MCF 10A (cell line): ENCODE data around the gene CEP128. TPM values are rescaled to one million over a fixed set of nuclear protein-coding genes. Genes with fewer than 3 reads are reported as not detected.
A peak's percentile ranks its signal among the peaks of the same experiment; 100 is the strongest.
"Not testable (repeated sequence)": the region's sequence is repeated elsewhere in the genome, so short reads cannot be mapped to it uniquely, and the experiment has no call there.

Experiments used
- BruUV-seq: library from RNA; stranded (reverse); fragments of 400-500 nt; replicated peaks from 2 replicates; lab custom pipeline; 2021; lab: Mats Ljungman, UMichigan
- CTCF ChIA-PET: fragments of 300-600 bp; sonication (Branson Sonifier 250); formaldehyde crosslinking; extraction: SDS; loops from one replicate; lab custom pipeline; 2021; ENCODE audit warnings: antibody characterized with exemption, inconsistent platforms; lab: Yijun Ruan, JAX
- POLR2A ChIA-PET: fragments of 300-600, 350-650 bp; sonication (Branson Sonifier 250); formaldehyde crosslinking; extraction: SDS; loops from one replicate; lab custom pipeline; 2020; ENCODE audit warnings: antibody characterized with exemption, inconsistent platforms; lab: Yijun Ruan, JAX
- DNase-seq: peaks from one replicate; pipeline ENCODE4 v3.0.0-alpha.2; 2018; ENCODE audit not compliant: unreplicated experiment
- H3K27ac Mint-ChIP-seq: one replicate; pipeline ENCODE4 v1.8.0; 2022; ENCODE audit warnings: mild to moderate bottlenecking, low read depth, mixed read lengths; ENCODE audit not compliant: unreplicated experiment
- H3K27me3 Mint-ChIP-seq: one replicate; pipeline ENCODE4 v1.8.0; 2022; ENCODE audit warnings: mixed read lengths; ENCODE audit not compliant: insufficient read depth, unreplicated experiment
- H3K36me3 Mint-ChIP-seq: one replicate; pipeline ENCODE4 v1.8.0; 2022; ENCODE audit warnings: mild to moderate bottlenecking, moderate library complexity, mixed read lengths; ENCODE audit not compliant: insufficient read depth, unreplicated experiment
- H3K4me1 Mint-ChIP-seq: one replicate; pipeline ENCODE4 v1.8.0; 2022; ENCODE audit warnings: mixed read lengths; ENCODE audit not compliant: insufficient read depth, unreplicated experiment
- H3K4me3 Mint-ChIP-seq: one replicate; pipeline ENCODE4 v1.8.0; 2022; ENCODE audit warnings: mild to moderate bottlenecking, moderate library complexity, mixed read lengths; ENCODE audit not compliant: unreplicated experiment
- H3K9me3 Mint-ChIP-seq: one replicate; pipeline ENCODE4 v1.8.0; 2022; ENCODE audit warnings: mixed read lengths; ENCODE audit not compliant: unreplicated experiment
- CTCF ChIP-seq: fragments of 200-600 bp; IDR thresholded peaks from one replicate; pipeline ENCODE4 v1.8.0; 2022; ENCODE audit warnings: antibody characterized with exemption, mild to moderate bottlenecking; ENCODE audit not compliant: unreplicated experiment
- intact Hi-C: fragments of 100-400 bp; cut with micrococcal nuclease; formaldehyde crosslinking; loops from 2 replicates; pipeline ENCODE4 v1.14.1; 2022
- total RNA-seq: library from RNA; stranded (reverse); gene quantifications from 2 replicates; pipeline ENCODE4 v1.2.3, GENCODE V29; 2022

The CEP128 gene
- total RNA-seq, 1 experiment from 2014 or later: 12.5 TPM

- Mint-ChIP-seq H3K4me3 (peak within 1 kb of the TSS; percentile 70), H3K9me3 (no peaks in the 10 kb centered on the region), H3K36me3 (no peaks in the 10 kb centered on the region), H3K27me3 (peaks cover 69% of the 10 kb centered on the region), H3K27ac (no peak within 1 kb of the TSS), H3K4me1 (no peaks in the 10 kb centered on the region)
- no peak for DNase-seq
- no peak for TF ChIP-seq CTCF
- intact Hi-C loops: loop anchor here (2.0 kb wide), 1 partner anchor 215 kb away; no protein-coding TSS in a partner anchor
- ChIA-PET CTCF (interaction anchor here (0.6 to 9.6 kb wide), 24 partner anchors 9 to 739 kb away, joined by 3 to 140 read pairs (median 3); no protein-coding TSS in a partner anchor), POLR2A (no interaction called here)
- BruUV-seq: no TSS peak
Observed at GRCh38 chr14:80955416-80955941, 13.9 kb upstream of the CEP128 start, which contains the start of gene TSHR. TSHR (plus strand) TSS chr14:80955621; CDS start chr14:80955681, 60 bp downstream.

GRCh38 chr14:80954687-80955299 is 13.3 kb upstream of the CEP128 start:
- H3K27ac Mint-ChIP-seq: no peak overlapping the region
- ChIA-PET CTCF (interaction anchor here (0.6 to 9.6 kb wide), 25 partner anchors 8 to 739 kb away, joined by 3 to 140 read pairs (median 4); no protein-coding TSS in a partner anchor), POLR2A (no interaction called here)
- H3K27me3 Mint-ChIP-seq: peaks cover 76% of the 10 kb centered on the region
- intact Hi-C loops: loop anchor here (1.0 to 5.0 kb wide), 4 partner anchors 33 to 258 kb away; no protein-coding TSS in a partner anchor
- peak; percentile 75 for DNase-seq
- peak overlapping the region; percentile 70 for H3K4me3 Mint-ChIP-seq
- BruUV-seq: no TSS peak
- H3K4me1 Mint-ChIP-seq: no peaks in the 10 kb centered on the region
- TF ChIP-seq CTCF: peak; percentile 76
- no peaks in the 10 kb centered on the region for H3K36me3 Mint-ChIP-seq
- no peaks in the 10 kb centered on the region for H3K9me3 Mint-ChIP-seq

GRCh38 chr14:80953211-80953610 is 11.7 kb upstream of the CEP128 start:
- H3K36me3 Mint-ChIP-seq, BruUV-seq, H3K4me1 Mint-ChIP-seq, H3K9me3 Mint-ChIP-seq, H3K4me3 Mint-ChIP-seq, POLR2A ChIA-PET, DNase-seq, H3K27ac Mint-ChIP-seq: not testable (repeated sequence)
- intact Hi-C loops: loop anchor here (5.0 kb wide), 1 partner anchor 259 kb away; no protein-coding TSS in a partner anchor
- CTCF ChIA-PET: interaction anchor here (0.7 to 9.6 kb wide), 7 partner anchors 9 to 580 kb away, joined by 3 to 140 read pairs (median 4); partner anchors contain the start of gene SEL1L
- H3K27me3 Mint-ChIP-seq: peaks cover 82% of the 10 kb centered on the region

GRCh38 chr14:80951491-80951890 is 10.0 kb upstream of the CEP128 start:
- no TSS peak for BruUV-seq
- TF ChIP-seq CTCF: no peak
- DNase-seq: no peak
- intact Hi-C loops: loop anchor here (5.0 kb wide), 1 partner anchor 261 kb away; no protein-coding TSS in a partner anchor
- Mint-ChIP-seq H3K36me3 (no peaks in the 10 kb centered on the region), H3K27me3 (peaks cover 65% of the 10 kb centered on the region), H3K4me1 (no peaks in the 10 kb centered on the region), H3K9me3 (no peaks in the 10 kb centered on the region), H3K4me3 (no peak overlapping the region), H3K27ac (no peak overlapping the region)
- ChIA-PET POLR2A (no interaction called here), CTCF (interaction anchor here (2.7 kb wide), 1 partner anchor 36 kb away, joined by 7 read pairs; no protein-coding TSS in a partner anchor)
